Amygdala (tissue), 56 donors: Measurements from ENCODE around the gene GRID1.
"Not testable (repeated sequence)": the region's sequence is repeated elsewhere in the genome, so short reads cannot be mapped to it uniquely, and the experiment has no call there.

Experiments
- DNase-seq, 56 donors: peaks; one replicate each; lab custom pipeline; 2025; lab: John Stamatoyannopoulos, UW

Gene GRID1

GRCh38 chr10:85767891-85768290 is 598.7 kb downstream of the GRID1 start:
- DNase-seq = no peak

DNA sequence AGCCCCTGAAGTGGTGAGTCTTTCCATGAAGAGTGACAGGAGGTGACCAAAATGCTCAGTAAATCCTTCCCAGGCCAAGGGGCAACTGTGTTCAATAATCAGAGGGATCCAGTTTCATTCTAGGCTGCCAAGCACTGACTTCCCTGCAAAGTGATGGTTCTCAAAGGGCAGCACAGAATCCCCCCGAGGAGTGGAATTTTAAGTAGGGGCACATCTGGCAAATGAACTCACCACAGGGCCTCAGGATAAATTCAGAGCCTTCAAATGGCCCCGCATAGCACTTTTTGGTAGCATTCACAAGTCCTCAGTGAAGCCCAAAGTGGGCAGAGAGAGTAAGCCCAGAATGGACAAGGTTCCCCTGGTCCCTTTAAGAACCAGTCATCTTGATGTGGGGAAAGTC is 602.5 kb downstream of the GRID1 start:
- DNase-seq = no peak

DNA sequence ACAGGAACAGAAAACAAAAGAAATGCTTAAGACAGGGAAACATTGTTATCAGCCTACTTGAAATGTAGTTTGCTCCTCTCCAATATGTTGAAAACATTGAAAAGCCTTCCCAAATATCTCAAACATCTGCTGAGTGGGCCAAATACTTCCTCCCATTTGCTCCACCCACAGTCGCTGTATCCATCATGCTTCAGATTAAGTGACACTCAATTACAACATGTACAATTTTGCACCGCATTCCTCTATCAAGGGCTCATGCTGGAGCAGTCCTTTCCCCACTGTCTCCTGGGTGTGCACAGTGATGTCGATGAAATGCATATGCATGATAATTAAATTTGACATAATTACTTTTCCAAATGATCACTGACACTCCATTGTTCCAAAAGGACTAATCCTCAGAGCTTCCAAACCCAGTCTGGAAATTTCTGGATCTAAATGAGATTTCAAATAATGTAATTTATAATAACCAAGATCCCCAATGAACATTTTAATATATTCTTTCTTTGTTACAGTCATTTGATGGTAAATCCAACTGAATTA is 604.6 kb downstream of the GRID1 start:
- DNase-seq = no peak

GRCh38 chr10:85741626-85742300 is 624.8 kb downstream of the GRID1 start:
- DNase-seq = no peak

DNA sequence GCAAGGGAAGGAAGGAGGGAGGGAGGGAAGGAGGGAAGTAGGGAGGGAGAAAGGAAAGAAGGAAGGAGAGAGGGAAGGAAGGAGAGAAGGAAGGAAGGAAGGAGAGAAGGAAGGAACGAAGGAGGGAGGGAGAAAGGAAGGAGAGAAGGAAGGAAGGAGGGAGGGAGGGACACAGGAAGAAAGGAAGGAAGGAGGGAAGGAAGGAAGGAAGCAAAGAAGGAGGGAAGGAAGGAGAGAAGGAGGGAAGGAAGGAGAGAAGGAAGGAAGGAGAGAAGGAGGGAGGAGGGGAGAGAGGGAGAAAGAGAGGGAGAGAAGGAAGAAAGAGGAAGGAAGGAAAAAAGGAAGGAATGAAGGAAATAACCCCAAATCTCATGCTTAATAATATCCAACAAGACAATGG is 630.6 kb downstream of the GRID1 start:
- DNase-seq = no peak

GRCh38 chr10:85734791-85735190 is 631.8 kb downstream of the GRID1 start:
- DNase-seq = no peak

DNA sequence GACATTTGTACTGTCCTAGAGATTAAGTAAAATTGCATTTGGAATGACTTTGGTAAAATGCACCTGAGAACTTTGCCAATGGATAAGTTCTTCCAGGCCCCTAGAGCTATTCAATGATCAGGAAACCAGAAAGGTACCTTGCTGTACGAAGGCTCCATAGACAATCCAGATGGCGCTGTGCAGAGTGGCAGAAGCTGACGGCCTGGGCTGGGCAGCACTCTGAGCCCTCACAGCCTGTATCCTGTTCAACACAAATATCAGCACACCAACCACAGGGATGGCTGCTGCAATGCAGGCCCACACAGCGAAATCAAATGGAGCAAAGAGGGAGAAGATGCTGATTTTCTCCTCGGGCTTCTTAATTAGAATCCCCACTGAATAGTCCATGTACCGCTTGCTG is 642.4 kb downstream of the GRID1 start:
- DNase-seq = no peak

DNA sequence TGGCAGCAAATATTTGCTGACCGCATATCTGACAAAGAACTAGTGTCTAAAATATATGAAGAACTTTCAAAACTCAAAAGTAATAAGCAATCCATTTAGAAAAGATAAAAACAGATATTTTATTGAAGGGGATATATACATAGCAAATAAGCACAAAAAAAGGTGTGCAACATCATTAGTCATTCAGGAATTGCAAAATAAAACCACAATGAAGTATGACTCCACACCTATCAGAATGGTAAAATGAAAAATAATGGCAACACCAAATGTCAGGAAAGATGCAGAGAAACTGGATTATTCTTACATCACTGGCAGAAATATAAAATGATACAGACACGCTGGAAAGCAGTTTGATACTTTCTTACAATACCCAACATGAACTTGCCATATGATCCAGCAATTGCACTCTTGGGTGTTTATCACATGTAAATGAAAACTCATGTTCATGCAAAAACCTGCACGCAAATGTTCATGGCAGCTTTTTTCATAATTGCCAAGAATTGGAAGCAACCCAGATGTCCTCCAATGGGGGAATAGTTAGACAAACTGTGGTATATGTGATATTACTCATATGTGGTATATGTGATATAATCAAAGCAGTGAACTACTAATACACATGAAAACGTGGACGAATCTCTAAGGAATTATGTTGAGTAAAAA is 645.5 kb downstream of the GRID1 start:
- no peak for DNase-seq

DNA sequence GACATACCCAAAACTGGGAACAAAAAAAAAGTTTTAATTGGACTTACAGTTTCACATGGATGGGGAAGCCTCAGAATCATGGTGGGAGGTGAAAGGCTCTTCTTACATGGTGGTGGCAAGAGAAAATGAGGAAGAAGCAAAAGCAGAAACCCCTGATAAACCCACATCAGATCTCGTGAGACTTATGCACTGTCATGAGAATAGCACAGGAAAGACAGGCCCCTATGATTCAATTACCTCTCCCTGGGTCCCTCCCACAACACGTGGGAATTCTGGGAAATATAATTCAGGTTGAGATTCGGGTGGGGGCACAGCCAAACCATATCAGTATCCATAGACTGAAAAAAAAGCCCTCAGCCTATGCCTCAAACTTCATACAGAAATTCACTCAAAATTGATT is 647.2 kb downstream of the GRID1 start:
- DNase-seq = no peak

- DNase-seq = no peak
Measured at GRCh38 chr10:85713885-85714284, 652.7 kb downstream of the GRID1 start.

DNA sequence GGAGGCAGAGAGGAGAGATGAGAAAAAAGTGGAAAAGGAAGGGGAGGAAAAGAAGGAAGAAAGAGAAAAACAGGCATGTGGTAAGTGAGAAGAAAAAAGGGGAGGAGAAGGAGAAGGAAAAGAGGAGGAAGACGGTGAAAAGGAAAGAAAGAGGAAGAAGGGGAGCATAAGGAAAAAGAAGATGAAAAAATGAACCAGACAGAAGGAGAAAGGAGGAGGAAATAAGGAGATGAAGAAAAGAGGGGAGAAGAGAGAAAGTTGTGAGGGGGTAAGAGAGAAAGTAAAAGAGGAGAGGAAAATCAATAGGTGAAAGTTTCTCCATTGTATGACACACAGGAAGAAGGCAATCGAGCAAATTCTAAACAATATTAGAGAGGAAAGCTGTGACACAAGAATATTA is 663.8 kb downstream of the GRID1 start:
- no peak for DNase-seq

GRCh38 chr10:85699066-85699465 is 667.5 kb downstream of the GRID1 start:
- DNase-seq = not testable (repeated sequence)

DNA sequence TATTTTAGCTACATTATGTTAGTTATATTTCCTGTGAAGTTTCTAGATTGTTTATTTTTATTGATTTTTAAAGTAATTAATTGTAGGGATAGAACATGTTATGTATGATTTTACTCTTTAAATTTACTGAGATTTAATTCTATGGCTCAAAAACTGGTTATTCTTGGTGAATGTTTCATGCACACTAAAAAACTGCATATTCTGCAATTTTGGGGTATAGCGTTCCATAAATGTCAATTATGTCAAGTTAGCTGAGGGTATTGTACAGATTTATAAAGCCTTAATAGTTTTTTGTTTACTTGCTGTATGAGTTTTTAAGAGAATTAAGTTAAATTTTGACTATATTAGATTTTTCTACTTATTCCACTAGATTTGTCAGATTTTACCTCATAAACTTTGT is 669.7 kb downstream of the GRID1 start:
- no peak for DNase-seq

DNA sequence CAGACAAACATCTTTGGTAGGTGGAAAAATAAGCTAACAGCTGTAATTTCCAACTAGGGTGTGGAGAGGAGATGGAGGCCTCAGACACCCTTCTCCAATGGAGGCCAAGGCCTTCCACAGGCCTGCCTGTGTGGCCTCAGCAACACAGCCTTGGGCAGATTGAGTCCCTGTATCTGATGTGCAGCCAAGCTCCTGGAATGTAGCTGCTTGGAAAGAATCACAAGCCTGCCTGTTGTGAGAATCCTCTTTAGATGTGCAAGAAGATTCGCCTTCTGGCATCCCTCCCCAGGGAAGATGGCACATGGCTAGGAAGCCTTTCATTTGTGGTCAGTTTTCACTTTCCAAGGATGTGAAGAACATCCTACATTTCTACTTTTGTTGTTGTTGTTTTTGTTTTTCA is 684.0 kb downstream of the GRID1 start:
- DNase-seq = no peak

GRCh38 chr10:85679710-85680109 is 686.9 kb downstream of the GRID1 start:
- no peak for DNase-seq

DNA sequence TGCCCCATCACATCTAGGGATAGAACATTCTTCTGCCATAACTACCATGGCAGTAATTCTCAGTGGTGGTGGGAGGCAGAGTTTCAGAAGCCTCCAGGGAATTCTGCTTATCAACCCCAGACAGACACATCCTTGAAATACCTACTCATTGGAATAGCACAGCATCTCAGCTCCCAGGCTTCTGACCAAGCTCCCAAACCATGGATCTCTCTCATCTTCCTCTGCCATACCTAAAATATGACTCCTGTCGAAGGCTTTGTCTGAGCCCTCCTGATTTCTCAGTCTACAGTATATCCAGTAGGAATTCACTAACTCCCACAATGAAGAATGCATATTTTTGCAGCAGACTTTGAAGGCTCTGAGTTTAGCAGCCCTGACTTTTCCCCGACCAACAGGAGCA is 687.5 kb downstream of the GRID1 start:
- no peak for DNase-seq

GRCh38 chr10:85674851-85675250 is 691.7 kb downstream of the GRID1 start:
- DNase-seq = no peak

DNA sequence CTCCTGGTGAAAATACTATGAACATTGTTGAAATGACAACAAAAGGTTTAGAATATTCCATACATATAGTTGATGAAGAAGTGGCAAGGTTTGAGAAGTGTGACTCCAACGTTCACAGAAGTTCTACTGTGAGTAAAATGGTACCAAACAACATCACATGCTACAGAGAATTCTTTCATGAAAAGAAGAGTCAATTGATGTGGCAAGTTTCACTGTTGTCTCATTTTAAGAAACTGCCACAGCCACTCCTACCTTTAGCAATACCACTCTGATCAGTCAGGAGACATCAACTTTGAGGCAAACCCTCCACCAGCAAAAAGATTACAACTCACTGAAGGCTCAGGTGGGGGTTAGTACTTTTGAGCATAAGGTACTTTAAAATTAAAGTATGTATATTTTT is 693.3 kb downstream of the GRID1 start:
- DNase-seq = no peak

GRCh38 chr10:85671530-85671929 is 695.1 kb downstream of the GRID1 start:
- DNase-seq = no peak

DNA sequence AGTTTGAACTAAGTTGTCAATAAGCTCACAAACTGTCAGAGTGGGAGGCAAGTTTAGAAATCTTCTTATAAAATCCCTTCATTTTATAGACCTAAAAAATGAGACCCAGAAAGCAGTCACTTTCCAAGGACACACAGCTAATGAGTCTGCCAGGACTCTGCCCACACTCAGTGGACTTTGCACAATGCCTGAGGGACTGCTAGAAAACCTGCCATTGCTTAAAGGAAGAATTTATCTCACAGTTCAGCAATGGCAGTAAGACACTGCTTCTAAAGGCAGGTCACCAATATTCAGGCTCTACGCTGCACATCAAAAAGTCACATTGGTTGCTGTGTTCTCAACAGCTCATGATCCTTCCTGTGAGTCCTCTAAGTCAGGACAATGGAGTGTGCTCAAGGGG is 698.1 kb downstream of the GRID1 start:
- no peak for DNase-seq

- no peak for DNase-seq
Measured at GRCh38 chr10:85667638-85668233, 698.9 kb downstream of the GRID1 start.

GRCh38 chr10:85666987-85667386 is 699.6 kb downstream of the GRID1 start:
- DNase-seq = no peak
